A549 (cell line): Measurements from ENCODE around the gene MTX2. TPM values are rescaled to one million over a fixed set of nuclear protein-coding genes. Genes with fewer than 3 reads are reported as not detected.

Experiments
- ATAC-seq, 2 experiments: fragments of 200-7000 bp in 1 of 2; fragments of >200 bp in 1 of 2; cut with Nextera tagmentation in 1 of 2; cut with Tn5 transposase in 1 of 2; 3 replicates each; pipeline versions ENCODE4 v1.8.0 to v1.9.1; 2018 to 2020; ENCODE audit warnings: mild to moderate bottlenecking in 1 of 2, moderate library complexity in 1 of 2
- CTCF ChIA-PET: fragments of 300-600 bp; sonication (Branson Sonifier 250); formaldehyde crosslinking; extraction: SDS; loops from one replicate; lab custom pipeline; 2021; ENCODE audit warnings: antibody characterized with exemption, inconsistent platforms; lab: Yijun Ruan, JAX
- POLR2A ChIA-PET: fragments of 350-600 bp; formaldehyde crosslinking; extraction: SDS; loops from one replicate; lab custom pipeline; 2021; ENCODE audit warnings: antibody characterized with exemption, inconsistent platforms; lab: Yijun Ruan, JAX
- DNase-seq, 2 experiments: peaks; one replicate each; pipeline versions ENCODE4 v3.0.0 to v3.0.0-alpha.2; 2011 to 2016; ENCODE audit warnings: low read depth in 1 of 2, low spot score in 1 of 2
- FAIRE-seq: peaks from 2 replicates; lab custom pipeline; 2011; peaks lifted over from hg19 to GRCh38; lab: Jason Lieb, UNC
- H3K27ac ChIP-seq, 2 experiments: fragments of >200 bp; sonication (Bioruptor Twin); formaldehyde crosslinking; 3 replicates each; pipeline ENCODE4 v1.5.1; 2016 to 2017
- H3K4me1 ChIP-seq: fragments of >200 bp; sonication (Bioruptor Twin); formaldehyde crosslinking; 3 replicates; pipeline ENCODE4 v1.6.1; 2016
- H3K4me2 ChIP-seq: fragments of >200 bp; sonication (Bioruptor Twin); formaldehyde crosslinking; 3 replicates; pipeline ENCODE4 v1.6.1; 2016
- H3K4me3 ChIP-seq: fragments of >200 bp; sonication (Bioruptor Twin); formaldehyde crosslinking; 3 replicates; pipeline ENCODE4 v1.5.1; 2016
- H3K9me3 ChIP-seq: fragments of >200 bp; sonication (Bioruptor Twin); formaldehyde crosslinking; 3 replicates; pipeline ENCODE4 v1.6.1; 2016
- BCL3 ChIP-seq: fragments of >200 bp; sonication (Bioruptor Twin); formaldehyde crosslinking; IDR thresholded peaks from 3 replicates; pipeline ENCODE4 v1.6.1; 2016
- BHLHE40 ChIP-seq: IDR thresholded peaks from 2 replicates; pipeline ENCODE4 v1.6.1; 2012; ENCODE audit warnings: low read depth, low read length, inconsistent platforms
- CBX2 ChIP-seq: fragments of 200-600 bp; sonication (generic); IDR thresholded peaks from 2 replicates; pipeline ENCODE4 v1.6.1; 2016; ENCODE audit warnings: low read depth, mild to moderate bottlenecking, borderline replicate concordance
- CEBPB ChIP-seq, 2 experiments: fragments of >200 bp in 1 of 2; sonication (Bioruptor Twin) in 1 of 2; formaldehyde crosslinking in 1 of 2; IDR thresholded peaks; 2 replicates each; pipeline ENCODE4 v1.6.1; 2012 to 2016
- E2F6 ChIP-seq: IDR thresholded peaks from 2 replicates; pipeline ENCODE4 v1.6.1; 2012; ENCODE audit warnings: low read depth, borderline replicate concordance
- EHMT2 ChIP-seq: fragments of 200-600 bp; sonication (generic); IDR thresholded peaks from 2 replicates; pipeline ENCODE4 v1.6.1; 2016; ENCODE audit warnings: antibody characterized with exemption, low read depth, mild to moderate bottlenecking, moderate library complexity
- ELK1 ChIP-seq: fragments of 150-350 bp; IDR thresholded peaks from 2 replicates; pipeline ENCODE4 v1.6.1; 2014; ENCODE audit warnings: low read depth, mild to moderate bottlenecking, low read length
- EP300 ChIP-seq, 2 experiments: fragments of >200 bp; sonication (Bioruptor Twin); formaldehyde crosslinking; IDR thresholded peaks; 2 replicates in 1 of 2; 3 replicates in 1 of 2; pipeline ENCODE4 v1.6.1; 2016 to 2017
- ESRRA ChIP-seq: fragments of 150-350 bp; IDR thresholded peaks from 2 replicates; pipeline ENCODE4 v1.6.1; 2014; ENCODE audit warnings: mild to moderate bottlenecking, low read length, borderline replicate concordance
- FOSB ChIP-seq: fragments of 250-450 bp; sonication (Bioruptor Pico); IDR thresholded peaks from 2 replicates; pipeline ENCODE4 v1.5.0; 2020; ENCODE audit warnings: mild to moderate bottlenecking, moderate library complexity
- HEYL ChIP-seq: fragments of 250-450 bp; sonication (Bioruptor Pico); IDR thresholded peaks from 2 replicates; pipeline ENCODE4 v1.8.0; 2021; ENCODE audit warnings: mild to moderate bottlenecking, moderate library complexity
- HOXA7 ChIP-seq: fragments of 250-450 bp; sonication (Bioruptor Pico); IDR thresholded peaks from 2 replicates; pipeline ENCODE4 v1.5.0; 2020; ENCODE audit warnings: mild to moderate bottlenecking, moderate library complexity
- HOXB13 ChIP-seq: fragments of 250-450 bp; sonication (Bioruptor Pico); IDR thresholded peaks from 2 replicates; pipeline ENCODE4 v1.5.0; 2020; ENCODE audit warnings: low read depth, mild to moderate bottlenecking, moderate library complexity
- HOXB5 ChIP-seq: fragments of 250-450 bp; sonication (Bioruptor Pico); IDR thresholded peaks from 2 replicates; pipeline ENCODE4 v1.5.0; 2020; ENCODE audit warnings: mild to moderate bottlenecking, moderate library complexity
- JUN ChIP-seq, 2 experiments: fragments of >200 bp; sonication (Bioruptor Twin); formaldehyde crosslinking; IDR thresholded peaks; 2 replicates in 1 of 2; 3 replicates in 1 of 2; pipeline ENCODE4 v1.6.1; 2016 to 2017
- KDM5A ChIP-seq: fragments of 200-600 bp; sonication (generic); IDR thresholded peaks from 2 replicates; pipeline ENCODE4 v1.6.1; 2016; ENCODE audit warnings: antibody characterized with exemption, mild to moderate bottlenecking
- MAX ChIP-seq: IDR thresholded peaks from 2 replicates; pipeline ENCODE4 v1.6.1; 2012
- MYC ChIP-seq: IDR thresholded peaks from 2 replicates; pipeline ENCODE4 v1.6.1; 2012; ENCODE audit warnings: mild to moderate bottlenecking, inconsistent platforms, low read length, improper control_type of control experiment, borderline replicate concordance
- PHF8 ChIP-seq: fragments of 200-600 bp; sonication (generic); IDR thresholded peaks from 2 replicates; pipeline ENCODE4 v1.6.1; 2016; ENCODE audit warnings: low read depth, mild to moderate bottlenecking, antibody characterized with exemption, moderate library complexity, borderline replicate concordance
- POLR2A ChIP-seq: IDR thresholded peaks from 2 replicates; pipeline ENCODE4 v1.6.1; 2012; ENCODE audit warnings: mild to moderate bottlenecking, low read length
- POLR2AphosphoS2 ChIP-seq: conservative IDR thresholded peaks from 2 replicates; pipeline ENCODE4 v1.6.1; 2012; ENCODE audit warnings: low read length, improper control_type of control experiment, inconsistent platforms
- RAD21 ChIP-seq, 2 experiments: fragments of >200 bp in 1 of 2; sonication (Bioruptor Twin) in 1 of 2; formaldehyde crosslinking in 1 of 2; IDR thresholded peaks in 1 of 2; conservative IDR thresholded peaks in 1 of 2; 2 replicates in 1 of 2; 3 replicates in 1 of 2; pipeline ENCODE4 v1.6.1; 2012 to 2018; ENCODE audit warnings: inconsistent platforms in 1 of 2
- RCOR1 ChIP-seq: fragments of 150-350 bp; IDR thresholded peaks from 2 replicates; pipeline ENCODE4 v1.6.1; 2014; ENCODE audit warnings: antibody characterized with exemption, low read length, low read depth
- RFX5 ChIP-seq: fragments of 450-650 bp; IDR thresholded peaks from 2 replicates; pipeline ENCODE4 v1.7.1; 2014; ENCODE audit warnings: antibody characterized with exemption, mild to moderate bottlenecking, moderate library complexity
- SMC3 ChIP-seq: fragments of >200 bp; sonication (Bioruptor Twin); formaldehyde crosslinking; IDR thresholded peaks from 3 replicates; pipeline ENCODE4 v1.6.1; 2018; ENCODE audit warnings: inconsistent platforms
- TFCP2L1 ChIP-seq: fragments of 250-450 bp; sonication (Bioruptor Pico); IDR thresholded peaks from 2 replicates; pipeline ENCODE4 v1.5.0; 2021; ENCODE audit warnings: mild to moderate bottlenecking
- TP53 ChIP-seq: fragments of 250-450 bp; sonication (Bioruptor Pico); IDR thresholded peaks from 2 replicates; pipeline ENCODE4 v1.5.0; 2021; ENCODE audit warnings: mild to moderate bottlenecking, moderate library complexity
- ZC3H11A ChIP-seq: fragments of 450-650 bp; IDR thresholded peaks from 2 replicates; pipeline ENCODE4 v1.6.1; 2014; ENCODE audit warnings: antibody characterized with exemption, mild to moderate bottlenecking
- WGBS: methylation state at CpG from one replicate; pipeline ENCODE4 v1.1.6; 2017; ENCODE audit errors: missing lambda C conversion rate; 5-methylcytosine and 5-hydroxymethylcytosine counted together
- polyA minus RNA-seq: library from RNA; depleted of rRNA, polyadenylated mRNA; stranded (reverse); fragments of >200 nt; gene quantifications from 2 replicates; pipeline ENCODE4 v1.2.3, GENCODE V29; 2011; rRNA and poly(A)+ RNA removed
- polyA plus RNA-seq, 4 experiments: library from polyadenylated mRNA; depleted of rRNA in 3 of 4; stranded (reverse); fragments of >200 nt; fragmentation: RNase III in 1 of 4; extraction: RNeasy Plus Mini Kit Qiagen cat#74134 plus additional on column Dnase treatment in 1 of 4; gene quantifications; 2 replicates in 3 of 4; 3 replicates in 1 of 4; pipeline ENCODE4 v1.2.3, GENCODE V29; 2011 to 2017
- TF ChIP-seq, protein P1 (sequence below): fragments of 250-450 bp; sonication (Bioruptor Pico); IDR thresholded peaks from 2 replicates; pipeline ENCODE4 v1.5.0; 2021; ENCODE audit warnings: mild to moderate bottlenecking, moderate library complexity, borderline replicate concordance
- TF ChIP-seq, protein P2 (sequence below): fragments of >200 bp; sonication (Bioruptor Twin); formaldehyde crosslinking; IDR thresholded peaks from 2 replicates; pipeline ENCODE4 v1.6.1; 2016

Gene MTX2
- polyA plus RNA-seq (2011; rRNA removed) (77.2 and 81.8 TPM in 2 replicates), polyA plus RNA-seq (2017; fragmentation: RNase III; extraction: RNeasy Plus Mini Kit Qiagen cat#74134 plus additional on column Dnase treatment) (56.9 to 60.1 TPM (median 58.5 TPM) in 3 replicates), polyA minus RNA-seq (4.7 and 6.4 TPM in 2 replicates)
- 37.3 TPM in 2 replicates for polyA plus RNA-seq (2012; cell fraction: cytosol; rRNA removed)
- 15.4 and 22.5 TPM in 2 replicates for polyA plus RNA-seq (2012; cell fraction: nucleus; rRNA removed)

DNA sequence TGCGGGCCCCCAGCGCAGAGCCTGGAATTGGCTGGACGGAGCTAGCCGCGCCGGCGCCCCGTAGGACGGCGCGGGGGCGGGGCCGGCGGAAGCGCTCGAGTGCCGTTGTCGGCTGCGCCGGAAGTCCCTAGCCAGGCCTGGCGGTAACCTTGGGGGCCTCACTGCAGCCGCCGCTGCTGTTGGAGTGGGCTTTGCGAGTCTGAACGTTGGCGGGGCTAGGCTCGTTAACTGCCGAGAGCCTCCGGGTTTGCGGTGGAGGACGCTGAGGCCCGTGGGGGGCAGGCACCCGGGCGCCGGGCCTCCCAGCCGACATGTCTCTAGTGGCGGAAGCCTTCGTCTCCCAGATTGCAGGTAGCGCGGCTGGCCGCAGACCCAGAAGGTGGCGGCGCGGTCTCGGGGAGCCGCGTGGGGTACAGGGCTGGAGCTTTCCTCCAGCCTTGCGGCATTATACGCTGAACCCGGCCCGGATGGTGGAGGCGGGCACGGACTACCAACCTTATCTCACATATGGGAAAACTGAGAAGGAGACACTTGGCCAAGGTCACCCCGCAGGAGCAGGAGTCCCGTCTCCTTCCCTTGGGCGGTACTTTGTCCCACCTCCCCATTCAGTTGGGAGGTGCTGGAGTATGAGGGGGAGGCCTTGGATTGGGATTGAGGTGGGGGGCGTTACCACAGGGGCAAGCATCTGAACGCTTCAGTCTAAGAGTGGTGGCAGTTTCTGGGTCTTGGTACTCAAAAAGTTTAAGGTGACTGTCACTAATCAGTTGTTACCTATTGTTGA is at the start of gene MTX2:
Gene MTX2, plus strand, starts transcription at position 124 of the 781 bp plus-strand sequence. Its CDS starts 188 bp downstream, at position 312.
- under 1% methylated on average over 18 of the region's 58 CpGs for WGBS
- TF ChIP-seq E2F6 = peak; percentile 66; the same call in 1 of the 2 replicates
- 0 out of 2 replicates have a peak, but pooled peaks have one; percentile 26 for TF ChIP-seq TP53 (CRISPR knock-in tag)
- TF ChIP-seq BCL3 = peak; percentile 76
- TF ChIP-seq SMC3 = peak; percentile 21; the same call in 2 of the 3 replicates
- peak in 1 of 2 experiments; percentile 28; a peak in 2 of 5 replicates for TF ChIP-seq RAD21 (conservative IDR thresholded peaks at IDR 0.05 in 1 of 2, IDR thresholded peaks at IDR 0.05 in 1 of 2)
- TF ChIP-seq ZC3H11A = no peak
- peak; percentile 62; the same call in 1 of the 2 replicates for TF ChIP-seq HOXB5 (CRISPR knock-in tag)
- peak; percentile 75 for TF ChIP-seq MAX
- TF ChIP-seq KDM5A = peak; percentile 45
- TF ChIP-seq JUN (IDR thresholded peaks at IDR 0.05) = peak; percentile 48 to 90; a peak in 3 of 5 replicates
- peak; percentile 92 for TF ChIP-seq PHF8
- no peak for TF ChIP-seq HOXA7 (CRISPR knock-in tag)
- no peak for TF ChIP-seq RCOR1
- TF ChIP-seq POLR2A = peak; percentile 90
- no peak for TF ChIP-seq HEYL (CRISPR knock-in tag)
- TF ChIP-seq TFCP2L1 (CRISPR knock-in tag) = peak; percentile 19; the same call in 1 of the 2 replicates
- TF ChIP-seq, protein P1, sequence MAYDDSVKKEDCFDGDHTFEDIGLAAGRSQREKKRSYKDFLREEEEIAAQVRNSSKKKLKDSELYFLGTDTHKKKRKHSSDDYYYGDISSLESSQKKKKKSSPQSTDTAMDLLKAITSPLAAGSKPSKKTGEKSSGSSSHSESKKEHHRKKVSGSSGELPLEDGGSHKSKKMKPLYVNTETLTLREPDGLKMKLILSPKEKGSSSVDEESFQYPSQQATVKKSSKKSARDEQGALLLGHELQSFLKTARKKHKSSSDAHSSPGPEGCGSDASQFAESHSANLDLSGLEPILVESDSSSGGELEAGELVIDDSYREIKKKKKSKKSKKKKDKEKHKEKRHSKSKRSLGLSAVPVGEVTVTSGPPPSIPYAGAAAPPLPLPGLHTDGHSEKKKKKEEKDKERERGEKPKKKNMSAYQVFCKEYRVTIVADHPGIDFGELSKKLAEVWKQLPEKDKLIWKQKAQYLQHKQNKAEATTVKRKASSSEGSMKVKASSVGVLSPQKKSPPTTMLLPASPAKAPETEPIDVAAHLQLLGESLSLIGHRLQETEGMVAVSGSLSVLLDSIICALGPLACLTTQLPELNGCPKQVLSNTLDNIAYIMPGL (CRISPR knock-in tag) = peak; percentile 91
- no peak for TF ChIP-seq CBX2
- ChIA-PET CTCF (no interaction called here), POLR2A (interaction anchor here (0.6 to 1.4 kb wide), 10 partner anchors 9 to 285 kb away, joined by 3 to 7 read pairs (median 4); partner anchors contain the start of gene HOXD8)
- ATAC-seq (peak; percentile 99), DNase-seq (peak; percentile 50 to 83), FAIRE-seq (no peak)
- H3K4me3 ChIP-seq = peak within 1 kb of the TSS; percentile 71
- H3K4me1 ChIP-seq = peaks cover 8% of the 10 kb centered on the region; the same call in 2 of the 3 replicates
- H3K4me2 ChIP-seq = peak within 1 kb of the TSS; percentile 87
- H3K27ac ChIP-seq = peak within 1 kb of the TSS; percentile 85 to 98
- no peaks in the 10 kb centered on the region for H3K9me3 ChIP-seq

GRCh38 chr2:176227874-176228273 is 41.4 kb upstream of the MTX2 start:
- CTCF ChIA-PET = interaction anchor here (0.7 kb wide), 1 partner anchor 316 kb away, joined by 3 read pairs; no protein-coding TSS in a partner anchor
- no peak overlapping the region for H3K27ac ChIP-seq
- TF ChIP-seq HOXB13 (CRISPR knock-in tag) = no peak
- TF ChIP-seq FOSB (CRISPR knock-in tag) = no peak
- TF ChIP-seq, protein P2, sequence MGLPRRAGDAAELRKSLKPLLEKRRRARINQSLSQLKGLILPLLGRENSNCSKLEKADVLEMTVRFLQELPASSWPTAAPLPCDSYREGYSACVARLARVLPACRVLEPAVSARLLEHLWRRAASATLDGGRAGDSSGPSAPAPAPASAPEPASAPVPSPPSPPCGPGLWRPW = no peak
- no peak for TF ChIP-seq BHLHE40
- TF ChIP-seq EHMT2 = no peak
- TF ChIP-seq MYC = no peak
- no peak for TF ChIP-seq ESRRA
- no peak for TF ChIP-seq EP300 (IDR thresholded peaks at IDR 0.05)
- no peak for TF ChIP-seq POLR2AphosphoS2
- TF ChIP-seq ELK1 = no peak
- TF ChIP-seq PHF8 = no peak
- TF ChIP-seq CEBPB (IDR thresholded peaks at IDR 0.05) = no peak
- TF ChIP-seq RFX5 = no peak
- no peak for TF ChIP-seq E2F6

More at GRCh38 chr2:176227874-176228273, 41.4 kb upstream of the MTX2 start:
- ATAC-seq (no peak), DNase-seq (no peak), FAIRE-seq (no peak)
- 5% methylated on average over 2 of the region's 2 CpGs for WGBS
- Histone ChIP-seq H3K9me3 (no peaks in the 10 kb centered on the region), H3K4me2 (no peak overlapping the region), H3K4me1 (no peaks in the 10 kb centered on the region), H3K4me3 (no peak overlapping the region)
- POLR2A ChIA-PET = no interaction called here
